T-helper 2 cell treated with Interferon-gamma antibody and Interleukin-4, amounts not matched to agents 5 μg/mL and 100 μg/mL, for 36 hours (primary cell): ENCODE results near the gene AOPEP.

Source experiments
- DNase-seq: peaks from one replicate; pipeline ENCODE4 v3.0.0; 2021; ENCODE audit warnings: low spot score
- H3K27ac Mint-ChIP-seq: one replicate; pipeline ENCODE4 v1.8.0; 2021; ENCODE audit warnings: mild to moderate bottlenecking, mixed read lengths
- H3K27me3 Mint-ChIP-seq: one replicate; pipeline ENCODE4 v1.8.0; 2021; ENCODE audit warnings: low read depth, mixed read lengths
- H3K36me3 Mint-ChIP-seq: one replicate; pipeline ENCODE4 v1.8.0; 2021; ENCODE audit warnings: low read depth, mixed read lengths
- H3K4me1 Mint-ChIP-seq: one replicate; pipeline ENCODE4 v1.8.0; 2021; ENCODE audit warnings: low read depth, mixed read lengths
- H3K4me3 Mint-ChIP-seq: one replicate; pipeline ENCODE4 v1.8.0; 2022; ENCODE audit warnings: mild to moderate bottlenecking, moderate library complexity, mixed read lengths
- H3K9me3 Mint-ChIP-seq: one replicate; pipeline ENCODE4 v1.8.0; 2021; ENCODE audit warnings: mixed read lengths

The AOPEP gene

DNA sequence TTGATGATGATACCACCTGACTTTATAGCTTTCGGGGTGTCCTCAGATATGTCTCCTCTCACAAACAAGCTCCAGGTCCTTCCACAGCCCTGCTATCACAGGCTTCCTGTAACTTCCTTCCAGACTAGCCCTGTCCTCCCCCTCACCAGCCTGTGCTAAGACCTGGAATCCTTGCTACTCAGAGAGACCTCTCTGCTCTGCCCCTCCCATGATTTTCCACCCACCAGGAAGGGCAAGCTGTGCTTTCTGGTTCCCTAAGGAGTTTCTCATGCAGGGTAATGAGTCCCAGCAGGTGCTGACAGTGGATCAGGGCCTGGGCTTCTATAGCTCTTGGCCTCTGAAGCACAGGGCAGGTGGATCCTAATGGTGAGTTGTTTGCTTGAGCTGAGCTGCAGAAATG is 86.9 kb downstream of the AOPEP start:
- DNase-seq = no peak
- no peak overlapping the region for H3K27ac Mint-ChIP-seq
- H3K9me3 Mint-ChIP-seq = no peaks in the 10 kb centered on the region
- H3K36me3 Mint-ChIP-seq = no peaks in the 10 kb centered on the region
- no peaks in the 10 kb centered on the region for H3K27me3 Mint-ChIP-seq
- H3K4me1 Mint-ChIP-seq = no peaks in the 10 kb centered on the region
- H3K4me3 Mint-ChIP-seq = no peak overlapping the region

DNA sequence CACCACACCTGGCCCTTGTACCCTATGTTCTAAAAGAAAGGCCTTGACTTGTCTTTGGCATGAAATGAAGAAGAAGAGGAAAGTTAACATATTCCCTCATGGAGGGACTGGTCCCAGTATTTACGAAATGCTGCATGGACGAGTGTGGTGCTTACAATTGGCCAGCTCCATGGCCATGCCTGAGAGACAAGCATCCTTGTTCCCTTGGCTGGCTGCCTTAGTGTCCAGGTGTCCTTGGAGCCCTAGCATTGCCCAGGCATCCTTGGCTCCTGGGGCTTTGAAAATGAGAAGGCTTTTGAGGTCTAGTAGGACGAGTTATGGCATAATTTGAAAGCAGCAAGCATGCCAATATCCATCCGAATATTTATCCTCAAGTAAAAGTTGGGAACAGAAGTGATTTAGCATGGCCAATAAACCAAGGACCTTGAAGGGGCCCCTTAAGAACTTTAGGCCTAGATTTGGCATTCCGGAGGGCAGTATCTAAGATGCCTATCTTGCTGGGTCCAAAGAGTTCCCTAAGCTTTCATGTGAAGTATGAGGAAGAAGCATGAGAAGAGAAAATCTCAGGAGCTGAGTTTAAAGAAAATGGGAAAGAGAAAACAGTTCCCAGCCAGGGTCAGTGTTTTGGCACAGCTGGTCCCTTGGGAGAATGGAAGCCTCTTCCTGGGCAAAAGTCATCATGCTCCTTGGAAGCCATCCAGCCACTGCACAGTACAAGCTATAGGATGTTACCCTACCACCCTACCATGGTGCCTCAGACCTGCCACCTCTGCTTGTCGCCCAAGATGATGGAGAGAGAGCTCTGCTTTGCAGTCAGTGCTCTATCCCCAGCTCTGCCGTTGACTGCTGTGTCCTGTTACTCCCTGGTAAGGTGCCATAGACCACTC is 91.0 kb downstream of the AOPEP start:
- Mint-ChIP-seq H3K27me3 (no peaks in the 10 kb centered on the region), H3K4me1 (peaks cover 5% of the 10 kb centered on the region), H3K36me3 (peaks cover 2% of the 10 kb centered on the region), H3K27ac (no peak overlapping the region), H3K4me3 (no peak overlapping the region), H3K9me3 (no peaks in the 10 kb centered on the region)
- no peak for DNase-seq

DNA sequence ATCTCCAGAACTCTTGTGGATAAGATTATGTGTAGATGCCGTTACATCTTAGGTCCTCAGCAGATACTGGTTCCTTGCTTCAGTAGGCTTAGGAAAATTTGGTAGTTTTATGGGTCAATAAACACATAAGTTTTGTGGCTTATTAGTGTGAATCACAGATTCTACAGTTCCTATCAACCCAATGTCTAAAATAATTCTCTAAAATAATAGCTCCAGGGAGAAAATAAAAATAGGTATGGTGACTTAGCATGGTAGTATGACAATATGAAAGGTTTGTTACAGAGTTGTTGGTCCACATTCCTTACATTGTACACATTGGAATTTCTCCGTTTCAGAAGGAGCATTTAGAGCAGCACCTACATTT is 91.7 kb downstream of the AOPEP start:
- Mint-ChIP-seq H3K27me3 (no peaks in the 10 kb centered on the region), H3K27ac (no peak overlapping the region), H3K36me3 (peaks cover 2% of the 10 kb centered on the region), H3K9me3 (no peaks in the 10 kb centered on the region), H3K4me1 (peaks cover 5% of the 10 kb centered on the region), H3K4me3 (no peak overlapping the region)
- no peak for DNase-seq

DNA sequence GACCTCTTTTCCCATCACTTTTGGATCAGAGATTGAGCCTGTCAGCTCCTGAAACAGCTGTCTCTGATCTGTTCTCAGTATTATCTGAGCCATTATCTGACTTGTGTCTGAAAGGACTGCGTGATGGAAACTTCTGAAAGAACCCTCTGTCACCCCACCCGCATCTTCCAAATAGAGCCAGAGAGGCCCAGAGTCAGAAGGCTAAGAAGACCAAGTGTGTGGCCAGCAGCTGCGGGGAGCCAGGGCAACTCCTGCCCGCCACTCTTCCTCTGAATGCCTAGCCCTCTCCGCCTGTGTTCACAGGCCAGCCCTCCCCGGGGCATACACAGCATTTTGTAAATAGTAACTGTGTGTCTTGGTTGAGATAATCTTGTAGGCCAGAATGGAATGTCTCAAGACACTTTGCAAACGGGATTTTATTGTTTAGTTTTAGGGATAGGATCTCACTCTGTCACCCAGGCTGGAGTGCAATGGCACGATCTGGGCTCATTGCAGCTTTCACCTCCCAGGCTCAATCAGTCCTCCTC is 92.7 kb downstream of the AOPEP start:
- H3K27ac Mint-ChIP-seq = no peak overlapping the region
- peaks cover 2% of the 10 kb centered on the region for H3K36me3 Mint-ChIP-seq
- H3K4me3 Mint-ChIP-seq = no peak overlapping the region

DNA sequence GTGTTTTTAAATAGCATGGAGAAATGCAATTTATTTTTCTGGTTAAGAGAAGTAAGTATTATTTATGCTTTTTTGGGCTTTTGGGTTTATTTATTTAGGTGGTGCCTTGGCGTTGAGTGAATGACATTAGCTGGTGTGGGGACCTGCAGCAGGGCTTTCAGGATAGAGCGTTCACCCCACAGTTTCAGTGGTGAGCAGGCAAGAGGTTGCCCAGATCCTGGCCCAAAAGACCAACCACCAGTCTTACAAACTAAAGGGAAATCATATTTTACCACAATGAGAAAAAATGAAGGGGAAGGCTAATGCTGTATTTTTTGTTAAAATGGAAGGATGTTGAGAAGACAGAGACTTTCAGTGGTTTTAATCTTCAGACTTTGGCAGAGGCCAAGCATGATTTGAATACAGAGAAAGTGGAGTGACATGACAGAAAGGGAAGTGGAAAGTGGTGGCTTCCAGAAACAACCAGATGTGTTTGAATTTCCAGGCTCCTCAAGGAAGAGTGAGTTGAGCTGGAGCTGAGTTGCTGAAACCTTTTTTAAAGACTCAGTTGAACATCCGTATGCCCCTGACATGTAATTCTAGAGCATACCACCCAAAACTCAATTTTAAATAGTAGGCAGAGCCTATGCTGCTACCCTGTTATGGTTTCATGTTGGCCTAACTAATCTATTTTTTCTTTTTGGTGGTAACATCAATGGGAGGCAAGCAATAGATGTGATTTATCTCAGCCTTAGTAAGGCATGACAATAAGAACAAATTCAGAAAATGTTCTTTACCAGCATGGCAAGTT is 94.8 kb downstream of the AOPEP start:
- no peak for DNase-seq
- peaks cover 5% of the 10 kb centered on the region for H3K4me1 Mint-ChIP-seq
- no peaks in the 10 kb centered on the region for H3K9me3 Mint-ChIP-seq
- H3K27ac Mint-ChIP-seq = no peak overlapping the region
- peaks cover 2% of the 10 kb centered on the region for H3K36me3 Mint-ChIP-seq
- no peak overlapping the region for H3K4me3 Mint-ChIP-seq
- H3K27me3 Mint-ChIP-seq = no peaks in the 10 kb centered on the region

More for the DNA sequence above, 92.7 kb downstream of the AOPEP start:
- no peak for DNase-seq
- Mint-ChIP-seq H3K27me3 (no peaks in the 10 kb centered on the region), H3K9me3 (no peaks in the 10 kb centered on the region), H3K4me1 (peaks cover 5% of the 10 kb centered on the region)

DNA sequence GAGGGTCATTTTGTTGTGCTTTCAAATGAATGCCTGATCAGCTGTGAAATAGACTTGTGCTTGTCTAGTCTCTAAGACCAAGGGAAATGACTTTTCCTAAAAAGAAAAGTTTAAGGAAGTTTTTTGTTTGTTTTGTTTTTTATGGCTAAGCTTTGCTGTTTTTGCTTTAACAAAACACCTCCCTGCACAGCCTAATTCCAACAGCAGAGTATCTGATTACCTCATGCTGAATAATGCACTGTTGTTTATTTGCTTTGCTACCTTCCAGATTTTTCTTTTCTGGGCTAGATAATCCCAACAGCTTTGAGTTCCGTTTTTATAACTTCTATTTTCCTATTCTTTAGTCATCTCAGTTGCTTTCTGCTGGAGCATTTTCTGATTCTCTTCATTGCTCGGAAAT is 95.8 kb downstream of the AOPEP start:
- Mint-ChIP-seq H3K4me1 (peaks cover 8% of the 10 kb centered on the region), H3K36me3 (peaks cover 6% of the 10 kb centered on the region), H3K4me3 (no peak overlapping the region), H3K9me3 (no peaks in the 10 kb centered on the region), H3K27me3 (no peaks in the 10 kb centered on the region), H3K27ac (no peak overlapping the region)
- no peak for DNase-seq

DNA sequence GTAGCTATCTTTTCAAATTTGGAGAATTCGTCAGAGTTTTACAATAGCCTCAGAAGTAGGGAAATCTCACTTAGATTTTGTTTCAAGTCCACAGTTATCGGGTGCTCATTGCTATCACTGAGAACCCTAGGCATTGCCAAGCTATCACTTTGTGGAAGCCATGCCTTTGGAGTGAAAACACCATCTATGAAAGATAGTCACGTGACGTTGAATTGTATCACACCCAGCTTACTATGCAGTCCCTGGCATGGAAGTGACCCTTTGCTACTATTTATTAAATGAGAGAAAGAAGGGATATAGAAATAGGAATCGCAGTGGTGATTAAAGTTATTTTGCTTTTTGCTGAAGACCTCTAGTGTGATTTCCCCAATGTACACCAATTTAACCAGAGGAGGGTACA is 97.2 kb downstream of the AOPEP start:
- Mint-ChIP-seq H3K36me3 (peaks cover 6% of the 10 kb centered on the region), H3K27ac (no peak overlapping the region), H3K9me3 (no peaks in the 10 kb centered on the region), H3K4me3 (no peak overlapping the region), H3K27me3 (no peaks in the 10 kb centered on the region), H3K4me1 (peaks cover 8% of the 10 kb centered on the region)
- no peak for DNase-seq

DNA sequence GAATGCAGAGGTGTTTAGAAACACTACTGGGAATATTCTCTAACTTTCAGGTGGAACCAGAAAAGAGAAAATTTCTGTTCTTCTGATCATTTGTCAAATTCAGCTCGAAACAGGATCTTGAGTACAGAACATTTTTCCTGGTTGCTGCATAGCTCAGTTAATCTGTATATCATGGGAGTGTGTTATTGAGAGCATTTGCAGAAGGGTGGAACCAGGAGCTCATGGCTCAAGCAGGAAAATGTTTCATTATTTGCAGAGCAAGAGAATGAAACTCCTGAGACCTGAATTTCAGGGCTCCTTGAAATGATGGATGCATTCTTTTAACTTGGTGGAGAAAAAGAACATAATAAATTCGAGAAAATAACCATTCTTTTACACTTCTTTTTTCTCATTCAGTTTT is 97.9 kb downstream of the AOPEP start:
- no peaks in the 10 kb centered on the region for H3K9me3 Mint-ChIP-seq
- no peaks in the 10 kb centered on the region for H3K27me3 Mint-ChIP-seq
- no peak overlapping the region for H3K27ac Mint-ChIP-seq
- no peak overlapping the region for H3K4me3 Mint-ChIP-seq
- peaks cover 8% of the 10 kb centered on the region for H3K4me1 Mint-ChIP-seq
- no peak for DNase-seq
- peaks cover 6% of the 10 kb centered on the region for H3K36me3 Mint-ChIP-seq

DNA sequence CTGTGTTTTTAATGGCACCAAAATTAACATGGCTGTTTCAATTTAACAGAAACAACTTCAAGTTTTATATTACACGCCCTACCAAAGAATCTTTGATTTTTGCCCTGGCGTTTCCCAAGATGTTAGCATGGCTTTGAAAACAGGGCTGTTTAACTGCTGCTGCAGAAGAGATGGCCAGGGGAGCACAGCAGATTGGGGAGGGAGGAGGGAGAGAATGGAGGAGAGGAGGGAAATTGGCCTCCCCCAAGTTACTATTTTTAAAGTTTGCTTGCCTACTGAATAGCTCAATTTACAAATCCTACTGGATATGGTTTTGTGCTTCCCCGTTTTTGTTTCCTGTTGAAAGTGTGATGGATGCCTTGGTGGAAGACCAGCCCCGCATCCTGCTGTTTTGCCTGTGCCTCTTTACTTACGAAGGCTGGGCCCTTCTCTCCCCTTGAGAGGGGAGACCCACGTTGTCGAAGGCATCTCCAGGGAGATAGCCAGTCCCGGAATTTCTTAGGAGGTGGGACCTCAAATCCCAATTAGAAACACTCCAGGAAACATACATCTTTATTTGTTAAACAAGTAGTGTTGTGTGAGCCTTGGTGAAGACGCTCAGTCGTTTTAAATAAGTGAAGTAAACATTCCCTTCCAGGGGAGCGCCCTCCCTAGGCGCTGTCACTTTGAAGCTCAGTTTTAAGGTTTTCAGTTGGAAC is 98.6 kb downstream of the AOPEP start:
- no peak overlapping the region for H3K4me3 Mint-ChIP-seq
- no peaks in the 10 kb centered on the region for H3K9me3 Mint-ChIP-seq
- H3K27me3 Mint-ChIP-seq = no peaks in the 10 kb centered on the region
- peaks cover 7% of the 10 kb centered on the region for H3K36me3 Mint-ChIP-seq
- peaks cover 10% of the 10 kb centered on the region for H3K4me1 Mint-ChIP-seq
- no peak overlapping the region for H3K27ac Mint-ChIP-seq
- DNase-seq = no peak

DNA sequence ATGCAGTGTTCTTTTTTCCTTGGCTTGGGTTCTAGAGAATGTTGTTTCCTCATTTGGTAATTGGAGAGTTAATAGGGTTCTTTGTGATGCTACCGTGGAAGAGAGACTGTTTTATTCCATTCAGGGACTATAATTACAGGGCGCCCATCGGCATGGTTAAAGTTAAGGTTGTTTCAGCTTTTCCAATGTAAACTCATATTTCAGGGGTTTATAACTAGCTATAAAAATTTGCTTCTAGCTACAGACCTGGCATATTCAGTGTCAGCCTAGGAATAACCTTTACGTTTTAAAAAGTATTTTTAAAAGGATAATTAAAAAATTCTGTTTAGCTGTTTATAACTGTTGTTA is 99.1 kb downstream of the AOPEP start:
- no peak overlapping the region for H3K27ac Mint-ChIP-seq
- H3K4me3 Mint-ChIP-seq = no peak overlapping the region

DNA sequence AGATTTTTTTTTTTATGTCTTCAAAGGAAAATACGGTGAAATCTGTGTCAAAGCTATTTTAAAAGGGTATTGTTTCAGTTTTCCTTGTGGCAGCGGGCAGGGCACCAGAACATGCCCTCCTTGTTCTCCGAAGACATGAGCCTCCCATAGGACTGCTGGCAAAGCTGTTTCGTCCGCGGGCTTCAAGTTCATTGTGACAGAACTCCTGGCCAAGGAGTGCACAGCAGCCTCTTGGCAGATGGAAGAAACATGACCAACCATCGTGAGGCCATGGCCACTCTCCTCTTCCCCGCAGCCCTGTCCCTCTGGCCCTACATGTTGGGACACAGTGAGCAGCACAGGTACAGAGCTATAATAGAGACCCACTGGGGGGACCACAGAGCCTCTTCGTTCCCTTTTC is 99.5 kb downstream of the AOPEP start:
- DNase-seq = no peak
- Mint-ChIP-seq H3K9me3 (peaks cover 5% of the 10 kb centered on the region), H3K27me3 (no peaks in the 10 kb centered on the region)

More for the DNA sequence above, 99.1 kb downstream of the AOPEP start:
- H3K27me3 Mint-ChIP-seq = no peaks in the 10 kb centered on the region
- peaks cover under 1% of the 10 kb centered on the region for H3K9me3 Mint-ChIP-seq
- H3K36me3 Mint-ChIP-seq = peaks cover 6% of the 10 kb centered on the region
- no peak for DNase-seq
- H3K4me1 Mint-ChIP-seq = peaks cover 14% of the 10 kb centered on the region

DNA sequence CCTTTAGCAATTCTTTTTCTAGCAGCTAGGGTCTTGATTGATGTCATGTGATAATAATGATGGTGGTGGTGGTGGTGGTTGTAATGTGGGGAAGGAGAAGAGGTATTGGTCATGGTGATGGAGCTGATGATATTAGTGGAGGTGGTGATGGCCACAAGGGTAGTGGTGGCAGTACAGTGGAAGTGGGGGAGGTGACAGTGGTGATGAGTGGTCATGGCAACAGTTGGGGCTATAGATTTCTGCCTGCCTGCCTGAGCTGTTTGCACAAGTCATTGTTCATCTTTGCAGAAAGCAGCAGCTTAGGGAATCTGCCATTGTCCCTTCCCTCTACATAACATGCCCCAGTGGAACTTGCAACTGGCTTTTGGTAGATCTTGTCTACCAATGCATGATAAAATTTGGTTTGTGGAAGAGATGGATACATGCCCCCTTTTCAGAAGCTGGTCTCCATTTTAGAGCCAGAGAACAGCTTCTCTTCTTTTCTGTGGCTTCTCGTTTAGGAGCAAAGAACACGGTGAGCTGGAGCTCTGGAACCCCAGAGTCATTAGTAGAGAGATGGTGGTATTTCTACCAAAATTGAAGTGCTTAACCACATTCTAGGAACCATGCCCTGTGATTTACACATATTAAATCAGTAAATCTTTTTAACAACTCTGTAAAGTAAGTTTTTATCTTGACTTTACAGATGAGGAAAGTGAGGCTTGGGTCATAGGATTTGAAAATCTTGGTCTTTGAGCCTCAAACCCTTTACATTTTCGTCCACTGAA is 100.3 kb downstream of the AOPEP start:
- no peaks in the 10 kb centered on the region for H3K27me3 Mint-ChIP-seq
- no peak for DNase-seq
- no peak overlapping the region for H3K27ac Mint-ChIP-seq
- H3K36me3 Mint-ChIP-seq = peaks cover 6% of the 10 kb centered on the region
- H3K4me1 Mint-ChIP-seq = peaks cover 10% of the 10 kb centered on the region
- H3K9me3 Mint-ChIP-seq = peaks cover 10% of the 10 kb centered on the region
- no peak overlapping the region for H3K4me3 Mint-ChIP-seq

More for the DNA sequence above, 99.5 kb downstream of the AOPEP start:
- Mint-ChIP-seq H3K36me3 (peaks cover 6% of the 10 kb centered on the region), H3K27ac (no peak overlapping the region), H3K4me3 (no peak overlapping the region), H3K4me1 (peaks cover 13% of the 10 kb centered on the region)

DNA sequence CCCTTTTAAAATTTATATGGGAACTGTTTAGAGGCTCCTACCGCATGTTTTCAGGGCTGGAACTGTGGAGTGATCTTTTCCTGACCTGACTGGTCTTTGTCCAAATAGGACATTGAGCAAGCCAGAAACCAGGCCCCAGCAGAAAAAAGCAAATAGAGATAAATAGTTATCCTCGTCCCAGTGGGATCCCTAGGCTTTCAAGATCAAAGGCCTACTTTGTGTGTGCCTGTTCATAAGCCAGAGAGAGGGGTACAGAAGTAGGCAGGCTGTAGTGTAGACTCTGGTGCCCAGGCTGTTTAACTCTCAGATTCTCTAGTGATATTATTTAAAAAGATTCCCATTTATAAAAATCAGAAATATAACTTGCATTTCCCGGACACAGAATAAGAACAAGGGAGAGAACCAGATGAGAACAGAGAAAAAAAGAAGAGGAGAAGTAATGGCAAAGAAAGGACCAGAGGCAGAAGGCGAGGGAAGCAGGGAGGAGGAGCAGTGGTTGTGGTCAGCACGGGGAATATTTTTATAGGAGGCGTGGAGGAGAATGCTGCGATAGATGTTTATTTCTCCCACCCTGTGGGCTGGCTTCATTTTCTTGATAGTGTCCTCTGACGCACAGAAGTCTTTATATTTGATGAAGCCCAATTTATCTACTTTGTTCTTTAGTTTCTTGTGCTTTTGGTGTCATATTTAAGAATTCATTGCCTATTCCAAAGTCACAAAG is 101.2 kb downstream of the AOPEP start:
- Mint-ChIP-seq H3K36me3 (peaks cover 6% of the 10 kb centered on the region), H3K27ac (no peak overlapping the region), H3K4me3 (no peak overlapping the region), H3K4me1 (peaks cover 10% of the 10 kb centered on the region), H3K27me3 (no peaks in the 10 kb centered on the region), H3K9me3 (peaks cover 10% of the 10 kb centered on the region)
- no peak for DNase-seq
